HepG2 (cell line): Measurements from ENCODE around the gene C11orf54. TPM values are rescaled to one million over a fixed set of nuclear protein-coding genes. Genes with fewer than 3 reads are reported as not detected.

Experiments
- ATAC-seq: fragments of 200-7000 bp; cut with Tn5 transposase; 3 replicates; pipeline ENCODE4 v1.9.1; 2020; ENCODE audit warnings: mild to moderate bottlenecking, moderate library complexity
- BruUV-seq: library from RNA; stranded (reverse); fragments of 400-500 nt; replicated peaks from 2 replicates; lab custom pipeline; 2021; lab: Mats Ljungman, UMichigan
- CTCF ChIA-PET: fragments of 300-600 bp; formaldehyde crosslinking; extraction: SDS; loops from one replicate; lab custom pipeline; 2021; ENCODE audit warnings: low total read pairs, inconsistent platforms, low intra/inter-chr PET ratio; lab: Yijun Ruan, JAX
- POLR2A ChIA-PET: fragments of 350-600 bp; sonication (Branson Sonifier 250); formaldehyde crosslinking; loops from one replicate; lab custom pipeline; 2020; ENCODE audit warnings: antibody characterized with exemption, inconsistent platforms; lab: Yijun Ruan, JAX
- DNase-seq: peaks from one replicate; pipeline ENCODE4 v3.0.0-alpha.2; 2015; ENCODE audit warnings: low spot score
- FAIRE-seq: peaks from 3 replicates; lab custom pipeline; 2011; peaks lifted over from hg19 to GRCh38; lab: Jason Lieb, UNC
- H2AFZ ChIP-seq: one replicate; pipeline ENCODE4 v1.6.1; 2011; ENCODE audit warnings: low read length, inconsistent platforms
- H3K27ac ChIP-seq: fragments of 300-600 bp; 3 replicates; pipeline ENCODE4 v1.8.0; 2011; ENCODE audit warnings: mixed run types, mild to moderate bottlenecking, mixed read lengths, low read length, inconsistent platforms; ENCODE audit not compliant: insufficient read depth; ENCODE audit errors: extremely low read length
- H3K27me3 ChIP-seq, 2 experiments: fragments of 200-600 bp in 1 of 2; 2 replicates in 1 of 2; 3 replicates in 1 of 2; pipeline versions ENCODE4 v1.6.0 to v1.8.0; 2011; ENCODE audit warnings: low read length in 2 of 2, mild to moderate bottlenecking in 2 of 2, moderate library complexity in 2 of 2, inconsistent platforms in 1 of 2; ENCODE audit not compliant: insufficient read depth in 2 of 2, control insufficient read depth in 1 of 2
- H3K36me3 ChIP-seq, 2 experiments: fragments of 200-600 bp in 1 of 2; replicated peaks in 1 of 2; 2 replicates in 1 of 2; 3 replicates in 1 of 2; pipeline versions ENCODE4 v1.5.1 to v1.8.0; 2011; ENCODE audit warnings: low read length in 2 of 2, inconsistent platforms in 1 of 2; ENCODE audit not compliant: insufficient read depth in 2 of 2, control insufficient read depth in 1 of 2
- H3K4me1 ChIP-seq: 2 replicates; pipeline ENCODE4 v1.5.1; 2012; ENCODE audit warnings: low read length, inconsistent platforms; ENCODE audit not compliant: insufficient read depth
- H3K4me2 ChIP-seq: 2 replicates; pipeline ENCODE4 v1.6.0; 2011; ENCODE audit warnings: low read depth, low read length, inconsistent platforms
- H3K4me3 ChIP-seq, 3 experiments: fragments of 200-600 bp in 1 of 3; sonication (generic), shearing (Covaris generic) in 1 of 3; replicated peaks in 1 of 3; 2 replicates each; pipeline ENCODE4 v1.5.1; 2011 to 2016; ENCODE audit warnings: low read length in 3 of 3, inconsistent platforms in 2 of 3, low read depth in 2 of 3, mild to moderate bottlenecking in 2 of 3, control low read depth in 1 of 3, mixed read lengths in 1 of 3; ENCODE audit not compliant: insufficient read depth in 1 of 3
- H3K79me2 ChIP-seq: one replicate; pipeline ENCODE4 v1.6.1; 2011; ENCODE audit warnings: low read length, inconsistent platforms; ENCODE audit not compliant: insufficient read depth
- H3K9ac ChIP-seq: 2 replicates; pipeline ENCODE4 v1.6.0; 2011; ENCODE audit warnings: mild to moderate bottlenecking, low read depth, low read length, inconsistent platforms; ENCODE audit not compliant: insufficient read depth
- H3K9me3 ChIP-seq: 2 replicates; pipeline ENCODE4 v1.5.1; 2012; ENCODE audit warnings: mild to moderate bottlenecking, low read length
- H4K20me1 ChIP-seq: 2 replicates; pipeline ENCODE4 v1.6.0; 2011; ENCODE audit warnings: inconsistent platforms, mild to moderate bottlenecking, low read length, moderate library complexity; ENCODE audit not compliant: insufficient read depth
- RBFOX2 ChIP-seq: fragments of 200-400 bp; formaldehyde crosslinking; IDR thresholded peaks from 2 replicates; pipeline ENCODE4 v1.6.1; 2017; ENCODE audit warnings: low read depth, mild to moderate bottlenecking, low read length
- SAFB2 ChIP-seq: sonication (generic); formaldehyde crosslinking; IDR thresholded peaks from 2 replicates; pipeline ENCODE4 v1.5.1; 2020; ENCODE audit warnings: missing genetic modification reagents, low read depth, mild to moderate bottlenecking, borderline replicate concordance
- SAP130 ChIP-seq: IDR thresholded peaks from 2 replicates; pipeline ENCODE4 v1.6.1; 2016; ENCODE audit warnings: low read depth
- SMYD3 ChIP-seq: sonication (generic); formaldehyde crosslinking; IDR thresholded peaks from 2 replicates; pipeline ENCODE4 v1.8.1; 2023; ENCODE audit warnings: mild to moderate bottlenecking, missing genetic modification reagents
- SYNCRIP ChIP-seq: fragments of 200-400 bp; formaldehyde crosslinking; IDR thresholded peaks from 2 replicates; pipeline ENCODE4 v1.6.1; 2018; ENCODE audit warnings: mild to moderate bottlenecking, low read depth, low read length; ENCODE audit not compliant: insufficient read depth
- ZNF20 ChIP-seq: sonication (generic); formaldehyde crosslinking; IDR thresholded peaks from 2 replicates; pipeline ENCODE4 v1.4.0; 2020; ENCODE audit warnings: mild to moderate bottlenecking, moderate library complexity, missing genetic modification reagents
- ZSCAN29 ChIP-seq: sonication (generic); formaldehyde crosslinking; conservative IDR thresholded peaks from 2 replicates; pipeline ENCODE4 v1.4.0; 2020; ENCODE audit warnings: mild to moderate bottlenecking, missing genetic modification reagents
- WGBS: methylation state at CpG from one replicate; pipeline ENCODE4 v1.1.6; 2017; ENCODE audit warnings: low lambda C conversion rate; 5-methylcytosine and 5-hydroxymethylcytosine counted together
- in situ Hi-C: cut with HindIII; loops from 2 replicates; pipeline ENCODE4 v1.10.0; 2017; ENCODE audit warnings: low pct_unique_long_range_greater_than_20kb; ENCODE audit not compliant: extremely low pct_ligation_motif_present
- intact Hi-C: fragments of 100-400 bp; cut with micrococcal nuclease; formaldehyde crosslinking; loops from one replicate; pipeline ENCODE4 v1.10.0; 2022; ENCODE audit not compliant: unreplicated experiment
- polyA plus RNA-seq, 8 experiments: library from polyadenylated mRNA; depleted of rRNA in 3 of 8; stranded (reverse) in 7 of 8; unstranded in 1 of 8; fragments of >200 nt; fragmentation: Illumina TruSeq in 4 of 8; extraction: Trizol in 4 of 8; gene quantifications; 2 replicates each; pipeline versions ENCODE4 v1.2.1 to v1.2.3, GENCODE V29; 2011 to 2016; ENCODE audit warnings: low read depth in 4 of 8, missing spikeins in 1 of 8, mixed read lengths in 1 of 8; ENCODE audit not compliant: insufficient read depth in 1 of 8
- total RNA-seq, 5 experiments: library from RNA; depleted of rRNA; stranded (reverse); fragments of >200 nt; fragmentation: Illumina TruSeq; extraction: Trizol; gene quantifications; 2 replicates each; pipeline ENCODE4 v1.2.3, GENCODE V29; 2016; ENCODE audit warnings: low read depth in 1 of 5
- TF ChIP-seq, protein P1 (sequence below): sonication (generic); formaldehyde crosslinking; IDR thresholded peaks from 2 replicates; pipeline ENCODE4 v1.4.0; 2020; ENCODE audit warnings: missing genetic modification reagents
- TF ChIP-seq, protein P2 (sequence below): IDR thresholded peaks from 2 replicates; pipeline ENCODE4 v1.4.0; 2020; ENCODE audit warnings: mild to moderate bottlenecking, missing genetic modification reagents
- TF ChIP-seq, protein P3 (sequence below): sonication (generic); formaldehyde crosslinking; IDR thresholded peaks from 2 replicates; pipeline ENCODE4 v1.4.0; 2020; ENCODE audit warnings: mild to moderate bottlenecking, missing genetic modification reagents, borderline replicate concordance

C11orf54 gene
- total and polyA plus RNA-seq, 2 of the 13 experiments (the other 11 are each of a cell fraction or from before 2014, with no cell fraction given), result 42.7 to 50.1 TPM

DNA sequence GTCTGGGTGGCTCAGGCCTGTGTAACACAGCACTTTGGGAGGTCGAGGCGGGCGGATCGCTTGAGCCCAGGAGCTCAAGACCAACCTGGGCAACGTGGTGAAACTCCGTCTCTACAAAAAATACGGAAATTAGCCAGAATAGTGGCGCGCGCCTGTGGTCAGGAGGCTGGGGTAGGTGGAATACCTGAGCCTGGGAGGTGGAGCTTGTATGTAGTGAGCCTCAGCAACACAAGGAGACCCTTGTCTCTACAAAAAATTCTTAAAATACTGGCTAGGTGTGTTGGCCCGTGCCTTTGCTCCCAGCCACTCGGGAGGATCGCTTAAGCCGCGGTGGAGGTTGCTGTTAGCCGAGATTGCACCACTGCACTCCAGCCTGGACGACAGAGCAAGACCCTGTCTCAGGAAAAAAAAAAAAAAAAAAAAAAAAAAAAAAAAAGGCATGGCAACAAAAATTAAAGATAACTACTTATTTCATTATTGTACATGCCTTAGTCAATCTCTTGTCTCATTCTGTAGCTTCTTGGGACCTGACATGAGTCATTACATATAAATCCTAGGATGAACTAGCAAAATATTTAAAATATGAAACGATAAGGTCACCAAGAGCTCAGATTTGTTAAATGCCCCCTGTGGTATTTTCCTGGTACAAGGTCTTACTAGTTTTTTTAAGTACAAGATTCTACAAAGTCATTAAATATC, 1.3 kb upstream of the C11orf54 start:
- no peaks in the 10 kb centered on the region for H3K9me3 ChIP-seq
- peak overlapping the region; percentile 100 for H3K27ac ChIP-seq
- H2AFZ ChIP-seq, result no peak overlapping the region
- CTCF ChIA-PET, result no interaction called here
- POLR2A ChIA-PET, result interaction anchor here (0.7 to 5.4 kb wide), 14 partner anchors 9 to 253 kb away, joined by 3 to 114 read pairs (median 6); partner anchors contain the start of genes CEP295 and MED17
- peaks cover 92% of the 10 kb centered on the region for H3K79me2 ChIP-seq
- in situ Hi-C loops (loop anchor here (5.0 kb wide), 1 partner anchor 42 kb away; the partner anchor contains the start of gene MED17), intact Hi-C loops (no loop called here)
- H4K20me1 ChIP-seq, result peaks cover 49% of the 10 kb centered on the region
- ATAC-seq (peak; percentile 11), FAIRE-seq (no peak), DNase-seq (peak; percentile 75)
- H3K9ac ChIP-seq, result peak overlapping the region; percentile 100
- peaks cover 61% of the 10 kb centered on the region for H3K4me1 ChIP-seq
- peak overlapping the region; percentile 93 for H3K4me2 ChIP-seq
- H3K36me3 ChIP-seq, result peaks cover 9 to 39% of the 10 kb centered on the region in 2 experiments; a peak in 4 of 5 replicates
- WGBS, result under 1% methylated on average over 18 of the region's 18 CpGs
- BruUV-seq, result no TSS peak
- peaks cover 0 to 2% of the 10 kb centered on the region in 2 experiments; a peak in 2 of 5 replicates for H3K27me3 ChIP-seq
- H3K4me3 ChIP-seq, result peak overlapping the region; percentile 79 to 90 (median 85)
- TF ChIP-seq RBFOX2 (no peak), SAP130 (peak; percentile 39), ZSCAN29 (CRISPR knock-in tag) (0 out of 2 replicates have a peak, but pooled peaks have one; percentile 21), ZNF20 (no peak), SYNCRIP (no peak), SAFB2 (no peak), SMYD3 (CRISPR knock-in tag) (no peak)
- TF ChIP-seq, protein P1, sequence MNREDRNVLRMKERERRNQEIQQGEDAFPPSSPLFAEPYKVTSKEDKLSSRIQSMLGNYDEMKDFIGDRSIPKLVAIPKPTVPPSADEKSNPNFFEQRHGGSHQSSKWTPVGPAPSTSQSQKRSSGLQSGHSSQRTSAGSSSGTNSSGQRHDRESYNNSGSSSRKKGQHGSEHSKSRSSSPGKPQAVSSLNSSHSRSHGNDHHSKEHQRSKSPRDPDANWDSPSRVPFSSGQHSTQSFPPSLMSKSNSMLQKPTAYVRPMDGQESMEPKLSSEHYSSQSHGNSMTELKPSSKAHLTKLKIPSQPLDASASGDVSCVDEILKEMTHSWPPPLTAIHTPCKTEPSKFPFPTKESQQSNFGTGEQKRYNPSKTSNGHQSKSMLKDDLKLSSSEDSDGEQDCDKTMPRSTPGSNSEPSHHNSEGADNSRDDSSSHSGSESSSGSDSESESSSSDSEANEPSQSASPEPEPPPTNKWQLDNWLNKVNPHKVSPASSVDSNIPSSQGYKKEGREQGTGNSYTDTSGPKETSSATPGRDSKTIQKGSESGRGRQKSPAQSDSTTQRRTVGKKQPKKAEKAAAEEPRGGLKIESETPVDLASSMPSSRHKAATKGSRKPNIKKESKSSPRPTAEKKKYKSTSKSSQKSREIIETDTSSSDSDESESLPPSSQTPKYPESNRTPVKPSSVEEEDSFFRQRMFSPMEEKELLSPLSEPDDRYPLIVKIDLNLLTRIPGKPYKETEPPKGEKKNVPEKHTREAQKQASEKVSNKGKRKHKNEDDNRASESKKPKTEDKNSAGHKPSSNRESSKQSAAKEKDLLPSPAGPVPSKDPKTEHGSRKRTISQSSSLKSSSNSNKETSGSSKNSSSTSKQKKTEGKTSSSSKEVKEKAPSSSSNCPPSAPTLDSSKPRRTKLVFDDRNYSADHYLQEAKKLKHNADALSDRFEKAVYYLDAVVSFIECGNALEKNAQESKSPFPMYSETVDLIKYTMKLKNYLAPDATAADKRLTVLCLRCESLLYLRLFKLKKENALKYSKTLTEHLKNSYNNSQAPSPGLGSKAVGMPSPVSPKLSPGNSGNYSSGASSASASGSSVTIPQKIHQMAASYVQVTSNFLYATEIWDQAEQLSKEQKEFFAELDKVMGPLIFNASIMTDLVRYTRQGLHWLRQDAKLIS, result 0 out of 2 replicates have a peak, but pooled peaks have one; percentile 62
- TF ChIP-seq, protein P2, sequence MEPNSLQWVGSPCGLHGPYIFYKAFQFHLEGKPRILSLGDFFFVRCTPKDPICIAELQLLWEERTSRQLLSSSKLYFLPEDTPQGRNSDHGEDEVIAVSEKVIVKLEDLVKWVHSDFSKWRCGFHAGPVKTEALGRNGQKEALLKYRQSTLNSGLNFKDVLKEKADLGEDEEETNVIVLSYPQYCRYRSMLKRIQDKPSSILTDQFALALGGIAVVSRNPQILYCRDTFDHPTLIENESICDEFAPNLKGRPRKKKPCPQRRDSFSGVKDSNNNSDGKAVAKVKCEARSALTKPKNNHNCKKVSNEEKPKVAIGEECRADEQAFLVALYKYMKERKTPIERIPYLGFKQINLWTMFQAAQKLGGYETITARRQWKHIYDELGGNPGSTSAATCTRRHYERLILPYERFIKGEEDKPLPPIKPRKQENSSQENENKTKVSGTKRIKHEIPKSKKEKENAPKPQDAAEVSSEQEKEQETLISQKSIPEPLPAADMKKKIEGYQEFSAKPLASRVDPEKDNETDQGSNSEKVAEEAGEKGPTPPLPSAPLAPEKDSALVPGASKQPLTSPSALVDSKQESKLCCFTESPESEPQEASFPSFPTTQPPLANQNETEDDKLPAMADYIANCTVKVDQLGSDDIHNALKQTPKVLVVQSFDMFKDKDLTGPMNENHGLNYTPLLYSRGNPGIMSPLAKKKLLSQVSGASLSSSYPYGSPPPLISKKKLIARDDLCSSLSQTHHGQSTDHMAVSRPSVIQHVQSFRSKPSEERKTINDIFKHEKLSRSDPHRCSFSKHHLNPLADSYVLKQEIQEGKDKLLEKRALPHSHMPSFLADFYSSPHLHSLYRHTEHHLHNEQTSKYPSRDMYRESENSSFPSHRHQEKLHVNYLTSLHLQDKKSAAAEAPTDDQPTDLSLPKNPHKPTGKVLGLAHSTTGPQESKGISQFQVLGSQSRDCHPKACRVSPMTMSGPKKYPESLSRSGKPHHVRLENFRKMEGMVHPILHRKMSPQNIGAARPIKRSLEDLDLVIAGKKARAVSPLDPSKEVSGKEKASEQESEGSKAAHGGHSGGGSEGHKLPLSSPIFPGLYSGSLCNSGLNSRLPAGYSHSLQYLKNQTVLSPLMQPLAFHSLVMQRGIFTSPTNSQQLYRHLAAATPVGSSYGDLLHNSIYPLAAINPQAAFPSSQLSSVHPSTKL (CRISPR knock-in tag), result no peak
- TF ChIP-seq, protein P3, sequence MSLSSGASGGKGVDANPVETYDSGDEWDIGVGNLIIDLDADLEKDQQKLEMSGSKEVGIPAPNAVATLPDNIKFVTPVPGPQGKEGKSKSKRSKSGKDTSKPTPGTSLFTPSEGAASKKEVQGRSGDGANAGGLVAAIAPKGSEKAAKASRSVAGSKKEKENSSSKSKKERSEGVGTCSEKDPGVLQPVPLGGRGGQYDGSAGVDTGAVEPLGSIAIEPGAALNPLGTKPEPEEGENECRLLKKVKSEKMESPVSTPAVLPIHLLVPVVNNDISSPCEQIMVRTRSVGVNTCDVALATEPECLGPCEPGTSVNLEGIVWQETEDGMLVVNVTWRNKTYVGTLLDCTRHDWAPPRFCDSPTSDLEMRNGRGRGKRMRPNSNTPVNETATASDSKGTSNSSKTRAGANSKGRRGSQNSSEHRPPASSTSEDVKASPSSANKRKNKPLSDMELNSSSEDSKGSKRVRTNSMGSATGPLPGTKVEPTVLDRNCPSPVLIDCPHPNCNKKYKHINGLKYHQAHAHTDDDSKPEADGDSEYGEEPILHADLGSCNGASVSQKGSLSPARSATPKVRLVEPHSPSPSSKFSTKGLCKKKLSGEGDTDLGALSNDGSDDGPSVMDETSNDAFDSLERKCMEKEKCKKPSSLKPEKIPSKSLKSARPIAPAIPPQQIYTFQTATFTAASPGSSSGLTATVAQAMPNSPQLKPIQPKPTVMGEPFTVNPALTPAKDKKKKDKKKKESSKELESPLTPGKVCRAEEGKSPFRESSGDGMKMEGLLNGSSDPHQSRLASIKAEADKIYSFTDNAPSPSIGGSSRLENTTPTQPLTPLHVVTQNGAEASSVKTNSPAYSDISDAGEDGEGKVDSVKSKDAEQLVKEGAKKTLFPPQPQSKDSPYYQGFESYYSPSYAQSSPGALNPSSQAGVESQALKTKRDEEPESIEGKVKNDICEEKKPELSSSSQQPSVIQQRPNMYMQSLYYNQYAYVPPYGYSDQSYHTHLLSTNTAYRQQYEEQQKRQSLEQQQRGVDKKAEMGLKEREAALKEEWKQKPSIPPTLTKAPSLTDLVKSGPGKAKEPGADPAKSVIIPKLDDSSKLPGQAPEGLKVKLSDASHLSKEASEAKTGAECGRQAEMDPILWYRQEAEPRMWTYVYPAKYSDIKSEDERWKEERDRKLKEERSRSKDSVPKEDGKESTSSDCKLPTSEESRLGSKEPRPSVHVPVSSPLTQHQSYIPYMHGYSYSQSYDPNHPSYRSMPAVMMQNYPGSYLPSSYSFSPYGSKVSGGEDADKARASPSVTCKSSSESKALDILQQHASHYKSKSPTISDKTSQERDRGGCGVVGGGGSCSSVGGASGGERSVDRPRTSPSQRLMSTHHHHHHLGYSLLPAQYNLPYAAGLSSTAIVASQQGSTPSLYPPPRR (CRISPR knock-in tag), result 0 out of 2 replicates have a peak, but pooled peaks have one; percentile 13
